Panc1 (cell line): ENCODE results near the gene NRAS. TPM values are rescaled to one million over a fixed set of nuclear protein-coding genes. Genes with fewer than 3 reads are reported as not detected.

ENCODE experiments used
- ATAC-seq: fragments of 200-7000 bp; cut with Tn5 transposase; 2 replicates; pipeline ENCODE4 v1.9.1; 2020; ENCODE audit warnings: mild to moderate bottlenecking, moderate library complexity
- BruUV-seq: library from RNA; stranded (reverse); fragments of 400-500 nt; replicated peaks from 2 replicates; lab custom pipeline; 2021; lab: Mats Ljungman, UMichigan
- CTCF ChIA-PET: fragments of 300-600 bp; sonication (Branson Sonifier 250); formaldehyde crosslinking; loops from one replicate; lab custom pipeline; 2022; ENCODE audit warnings: antibody characterized with exemption; lab: Charles Lee
- POLR2A ChIA-PET: fragments of 300-600 bp; sonication (Branson Sonifier 250); formaldehyde crosslinking; loops from one replicate; lab custom pipeline; 2022; ENCODE audit warnings: antibody characterized with exemption; lab: Charles Lee
- DNase-seq: peaks from one replicate; pipeline ENCODE4 v3.0.0-alpha.2; 2010; ENCODE audit warnings: low read depth, low spot score
- H3K27ac ChIP-seq: 2 replicates; pipeline ENCODE4 v1.5.1; 2011; ENCODE audit warnings: mild to moderate bottlenecking, low read length, inconsistent platforms
- H3K27me3 ChIP-seq: fragments of 200-500 bp; sonication (Bioruptor generic); 2 replicates; pipeline ENCODE4 v1.6.0; 2014; ENCODE audit warnings: low read length, inconsistent platforms; ENCODE audit not compliant: control insufficient read depth, insufficient read depth
- H3K36me3 ChIP-seq: fragments of 200-500 bp; sonication (Bioruptor generic); 2 replicates; pipeline ENCODE4 v1.5.1; 2014; ENCODE audit warnings: inconsistent platforms, mild to moderate bottlenecking, low read length, moderate library complexity; ENCODE audit not compliant: control insufficient read depth, insufficient read depth
- H3K4me1 ChIP-seq: 2 replicates; pipeline ENCODE4 v1.5.1; 2011; ENCODE audit warnings: inconsistent platforms, mild to moderate bottlenecking, low read length, moderate library complexity; ENCODE audit not compliant: control insufficient read depth, insufficient read depth
- H3K4me3 ChIP-seq, 2 experiments: 2 replicates each; pipeline ENCODE4 v1.5.1; 2011 to 2012; ENCODE audit warnings: low read depth in 2 of 2, low read length in 2 of 2, mild to moderate bottlenecking in 2 of 2, inconsistent platforms in 1 of 2, moderate library complexity in 1 of 2
- H3K9me3 ChIP-seq: fragments of 200-500 bp; sonication (Bioruptor generic); 2 replicates; pipeline ENCODE4 v1.5.1; 2014; ENCODE audit warnings: low read depth, mild to moderate bottlenecking, inconsistent platforms, low read length, moderate library complexity; ENCODE audit not compliant: control insufficient read depth, insufficient read depth
- POLR2AphosphoS5 ChIP-seq: IDR thresholded peaks from 2 replicates; pipeline ENCODE4 v1.6.1; 2012; ENCODE audit warnings: mild to moderate bottlenecking, low read depth, low read length, moderate library complexity
- REST ChIP-seq, 2 experiments: IDR thresholded peaks; 2 replicates each; pipeline ENCODE4 v1.6.1; 2011 to 2012; ENCODE audit warnings: low read depth in 2 of 2, control low read depth in 1 of 2, low read length in 1 of 2, mild to moderate bottlenecking in 1 of 2, moderate library complexity in 1 of 2; ENCODE audit not compliant: insufficient read depth in 1 of 2
- SIN3A ChIP-seq: IDR thresholded peaks from 2 replicates; pipeline ENCODE4 v1.6.1; 2012; ENCODE audit warnings: low read depth, mild to moderate bottlenecking, low read length, moderate library complexity, borderline replicate concordance; ENCODE audit not compliant: insufficient read depth
- TCF7L2 ChIP-seq: IDR thresholded peaks from 2 replicates; pipeline ENCODE4 v1.6.1; 2011; ENCODE audit warnings: mild to moderate bottlenecking, low read depth, low read length, inconsistent platforms
- in situ Hi-C: cut with HindIII; loops from 2 replicates; pipeline ENCODE4 v1.10.0; 2016; ENCODE audit warnings: low sequenced_read_pairs, low pct_unique_long_range_greater_than_20kb
- intact Hi-C: fragments of 100-400 bp; cut with micrococcal nuclease; formaldehyde crosslinking; loops from one replicate; pipeline ENCODE4 v1.10.0; 2022; ENCODE audit not compliant: unreplicated experiment
- total RNA-seq: library from RNA; stranded (reverse); gene quantifications from one replicate; pipeline ENCODE4 v1.2.1, GENCODE V29; 2021; ENCODE audit not compliant: unreplicated experiment
- TF ChIP-seq, protein P1 (sequence below): fragments of 450-650 bp; IDR thresholded peaks from 2 replicates; pipeline ENCODE4 v1.5.1; 2017; ENCODE audit warnings: mild to moderate bottlenecking

Gene NRAS
- total RNA-seq, 1 experiment from 2014 or later: 50.2 TPM

- DNase-seq (no peak), ATAC-seq (no peak)
- peaks cover 8% of the 10 kb centered on the region; the same call in 1 of the 2 replicates for H3K27me3 ChIP-seq
- H3K27ac ChIP-seq: no peak overlapping the region
- H3K36me3 ChIP-seq: no peaks in the 10 kb centered on the region
- in situ Hi-C loops: no loop called here
- ChIA-PET POLR2A (no interaction called here), CTCF (no interaction called here)
- no peak overlapping the region for H3K4me3 ChIP-seq
- H3K4me1 ChIP-seq: no peaks in the 10 kb centered on the region
- TF ChIP-seq, protein P1, sequence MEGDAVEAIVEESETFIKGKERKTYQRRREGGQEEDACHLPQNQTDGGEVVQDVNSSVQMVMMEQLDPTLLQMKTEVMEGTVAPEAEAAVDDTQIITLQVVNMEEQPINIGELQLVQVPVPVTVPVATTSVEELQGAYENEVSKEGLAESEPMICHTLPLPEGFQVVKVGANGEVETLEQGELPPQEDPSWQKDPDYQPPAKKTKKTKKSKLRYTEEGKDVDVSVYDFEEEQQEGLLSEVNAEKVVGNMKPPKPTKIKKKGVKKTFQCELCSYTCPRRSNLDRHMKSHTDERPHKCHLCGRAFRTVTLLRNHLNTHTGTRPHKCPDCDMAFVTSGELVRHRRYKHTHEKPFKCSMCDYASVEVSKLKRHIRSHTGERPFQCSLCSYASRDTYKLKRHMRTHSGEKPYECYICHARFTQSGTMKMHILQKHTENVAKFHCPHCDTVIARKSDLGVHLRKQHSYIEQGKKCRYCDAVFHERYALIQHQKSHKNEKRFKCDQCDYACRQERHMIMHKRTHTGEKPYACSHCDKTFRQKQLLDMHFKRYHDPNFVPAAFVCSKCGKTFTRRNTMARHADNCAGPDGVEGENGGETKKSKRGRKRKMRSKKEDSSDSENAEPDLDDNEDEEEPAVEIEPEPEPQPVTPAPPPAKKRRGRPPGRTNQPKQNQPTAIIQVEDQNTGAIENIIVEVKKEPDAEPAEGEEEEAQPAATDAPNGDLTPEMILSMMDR: no peak
- TF ChIP-seq SIN3A: no peak
- TF ChIP-seq TCF7L2: no peak
- no peak for TF ChIP-seq REST (IDR thresholded peaks at IDR 0.05; ENCODE audit: insufficient read depth in 1 of 2, low read depth in 2 of 2, low read length in 1 of 2)
- no peak for TF ChIP-seq POLR2AphosphoS5
- no TSS peak for BruUV-seq
- intact Hi-C loops: no loop called here
- no peaks in the 10 kb centered on the region for H3K9me3 ChIP-seq
Measured at GRCh38 chr1:114677691-114678090, 38.9 kb downstream of the NRAS start.

- H3K27ac ChIP-seq: no peak overlapping the region
- no peaks in the 10 kb centered on the region for H3K4me1 ChIP-seq
- in situ Hi-C loops: no loop called here
- no TSS peak for BruUV-seq
- TF ChIP-seq TCF7L2 (no peak), REST (IDR thresholded peaks at IDR 0.05; ENCODE audit: insufficient read depth in 1 of 2, low read depth in 2 of 2, low read length in 1 of 2) (no peak), POLR2AphosphoS5 (no peak), SIN3A (no peak)
- TF ChIP-seq, protein P1: no peak
- peaks cover 10% of the 10 kb centered on the region; the same call in 1 of the 2 replicates for H3K27me3 ChIP-seq
- ChIA-PET POLR2A (no interaction called here), CTCF (no interaction called here)
- no peak for ATAC-seq
- H3K36me3 ChIP-seq: no peaks in the 10 kb centered on the region
- no peaks in the 10 kb centered on the region for H3K9me3 ChIP-seq
- intact Hi-C loops: no loop called here
- DNase-seq: no peak
- no peak overlapping the region for H3K4me3 ChIP-seq
Measured at GRCh38 chr1:114676115-114676514, 40.5 kb downstream of the NRAS start.
